NCI-H1048 (cell line): ENCODE data around the gene TMEM72.

Source experiments
- DNase-seq: peaks from one replicate; lab custom pipeline; 2025; lab: John Stamatoyannopoulos, UW

The TMEM72 gene

DNA sequence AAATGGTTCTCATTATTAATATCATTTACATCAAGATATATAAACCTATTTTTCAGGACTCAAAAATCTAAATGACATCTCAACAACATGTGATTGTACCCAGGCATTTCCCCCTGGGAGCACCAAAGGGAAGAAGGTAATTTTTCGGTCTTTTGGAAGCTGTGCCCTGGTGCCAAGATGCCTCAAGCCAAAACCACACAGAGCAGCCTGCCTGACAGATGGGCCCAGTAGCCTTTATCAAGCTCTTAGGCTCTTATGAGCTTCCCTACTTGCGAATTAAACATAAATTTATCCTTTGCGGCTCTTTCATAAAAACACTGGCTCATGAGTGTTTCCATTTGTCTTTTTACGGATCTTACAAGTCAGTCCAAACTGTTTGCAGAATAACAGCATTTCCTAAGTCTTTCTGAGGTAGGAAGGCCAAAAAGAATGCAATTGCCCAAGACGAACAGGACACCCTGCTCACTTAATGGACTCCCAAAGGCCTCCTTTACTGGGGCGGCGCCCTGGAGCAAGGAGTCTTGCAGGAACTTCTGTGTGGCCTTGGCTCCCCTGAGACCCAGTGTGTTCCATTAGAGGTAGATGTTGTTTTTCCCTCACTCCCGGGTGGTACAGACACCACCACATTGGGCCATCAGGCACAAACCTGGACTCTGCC is 44.4 kb downstream of the TMEM72 start:
- no peak for DNase-seq

- no peak for DNase-seq
These were observed 45.1 kb downstream of the TMEM72 start for GRCh38 chr10:44956226-44956625.

DNA sequence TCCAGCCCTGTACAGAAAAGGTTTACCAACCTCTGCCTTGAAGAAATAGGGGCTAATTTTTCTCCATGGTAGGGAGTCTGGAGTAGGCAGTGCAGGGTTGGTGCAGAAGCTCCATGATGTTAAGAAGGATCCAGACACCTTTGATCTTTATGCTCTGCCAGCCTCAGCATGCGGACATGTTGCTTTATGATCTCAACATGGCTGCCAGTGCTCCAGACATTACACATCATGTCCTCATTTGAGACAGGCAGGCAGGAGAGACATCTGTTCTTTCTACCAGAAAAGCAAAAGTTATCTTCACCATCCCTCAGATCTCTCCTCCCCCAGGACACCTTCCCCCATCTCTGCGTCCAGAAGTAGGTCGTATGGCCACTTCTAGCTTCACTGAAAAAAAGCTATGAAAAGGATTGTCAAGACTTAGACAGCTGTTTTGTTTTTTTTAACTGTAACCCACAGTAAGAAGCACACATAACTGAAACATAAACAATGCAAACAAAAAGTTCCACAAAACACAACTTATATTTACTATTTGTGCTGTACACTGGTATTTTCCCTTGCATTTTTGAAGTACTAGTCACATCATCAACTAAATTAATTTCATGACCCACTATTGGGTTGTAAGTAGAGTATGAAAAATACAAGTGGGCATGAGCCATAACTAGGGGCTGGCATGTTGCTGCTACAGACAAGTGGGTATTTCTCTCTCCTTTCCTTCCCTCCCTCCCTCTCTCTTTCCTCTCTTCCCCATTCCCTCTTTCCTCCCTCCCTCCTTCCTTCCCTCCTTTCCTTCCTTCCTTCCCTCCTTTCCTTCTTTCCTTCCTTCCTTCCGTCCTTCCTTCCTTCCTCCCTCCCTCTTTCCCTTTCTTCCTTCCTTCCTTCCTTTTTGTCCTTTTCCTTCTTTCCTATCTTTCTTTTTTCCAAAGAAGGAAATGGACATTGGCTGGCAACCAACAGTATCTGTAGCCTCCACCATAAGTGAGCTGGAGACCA is 45.9 kb downstream of the TMEM72 start:
- no peak for DNase-seq

DNA sequence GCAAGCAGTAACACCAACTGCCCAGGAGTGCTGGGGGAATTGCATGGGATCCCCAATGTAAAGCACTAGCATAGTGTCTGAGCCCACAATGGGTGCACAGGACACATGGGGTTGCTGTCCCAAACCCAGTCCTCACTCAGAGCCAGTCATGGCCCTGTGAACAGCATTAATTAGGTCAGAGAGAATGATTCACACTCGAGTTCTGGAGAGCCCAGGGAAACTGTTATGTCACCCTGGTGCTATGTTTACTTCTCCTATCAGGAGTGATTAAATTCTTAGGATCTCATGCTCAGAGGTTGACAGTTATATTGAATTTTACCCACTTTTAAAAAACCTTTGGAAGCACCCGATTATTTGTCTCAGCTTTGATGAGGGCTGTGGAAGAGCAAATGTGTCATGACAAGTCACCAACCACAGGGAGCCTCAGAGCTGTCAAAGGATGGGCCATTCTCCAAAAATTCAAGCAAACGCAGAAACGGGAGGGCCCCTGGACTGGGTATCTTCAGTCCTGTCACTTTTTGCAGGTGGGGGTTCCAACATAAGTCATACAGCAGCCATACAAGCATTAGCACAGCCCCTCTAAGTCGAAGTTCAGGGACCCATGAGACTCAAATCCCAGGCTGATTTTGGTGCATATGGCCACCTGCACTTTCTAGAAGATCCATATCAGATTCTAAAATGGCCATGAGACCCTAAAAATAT is 47.2 kb downstream of the TMEM72 start:
- DNase-seq: no peak

DNA sequence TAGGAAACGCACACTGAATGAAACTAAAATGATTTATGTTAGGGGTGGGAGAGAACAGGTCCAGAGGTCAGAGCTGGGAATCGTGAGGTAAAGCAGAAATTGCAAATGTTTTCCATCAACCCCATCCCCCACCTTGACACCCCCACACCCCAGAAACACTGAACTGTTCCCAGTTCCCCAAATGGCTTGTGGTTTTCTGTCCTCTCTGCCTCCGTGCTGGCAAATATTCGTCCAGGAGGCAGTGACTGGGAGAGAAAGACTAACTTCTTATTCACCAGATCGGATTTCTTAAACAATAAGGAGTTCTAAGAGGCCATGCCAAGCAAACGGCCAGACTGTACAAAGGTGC is 47.7 kb downstream of the TMEM72 start:
- DNase-seq: no peak

DNA sequence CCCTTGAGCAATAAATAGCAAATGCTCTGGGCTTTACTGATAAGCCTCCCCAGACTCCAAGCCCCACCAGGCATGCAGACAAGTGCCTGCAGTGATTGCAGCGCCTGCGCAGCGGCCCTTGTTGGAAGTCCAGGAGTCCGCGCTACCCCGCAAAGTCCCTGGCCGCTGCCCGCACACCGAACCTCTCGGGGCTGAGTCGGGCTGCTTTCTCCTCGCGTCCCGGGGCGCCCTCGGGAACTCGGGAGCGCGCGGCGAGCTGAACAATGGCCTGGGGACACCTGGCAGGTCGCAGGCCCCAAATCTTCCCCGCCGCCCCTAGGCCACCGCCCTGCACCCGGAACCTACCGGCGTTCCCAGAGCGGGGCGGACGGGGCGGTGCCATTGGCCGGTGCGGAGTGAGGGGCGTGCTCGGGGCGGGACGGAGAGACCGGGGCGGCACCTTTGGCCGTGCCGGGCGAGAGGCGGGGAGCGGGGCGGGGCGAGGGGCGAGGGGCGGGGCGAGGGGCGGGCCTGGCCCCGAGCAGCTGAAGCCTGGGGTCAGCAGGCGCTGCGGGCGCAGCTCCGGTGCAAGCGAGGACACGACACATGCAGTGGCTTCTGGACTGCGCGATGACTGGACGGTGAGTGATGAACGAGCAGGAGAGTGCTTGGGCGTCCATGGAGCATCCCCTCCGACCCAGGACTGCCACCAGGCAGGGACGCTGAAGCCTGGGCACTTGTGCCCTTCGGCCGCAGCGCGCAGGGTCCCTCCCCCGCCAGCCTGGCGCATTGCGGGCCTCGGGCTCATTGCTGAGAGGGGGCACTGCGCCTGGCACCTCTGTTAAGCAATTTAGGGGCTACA is 48.3 kb downstream of the TMEM72 start, which contains the start of gene RASSF4:
Gene RASSF4 (plus strand): TSS at position 556 of the 841 bp plus-strand sequence. CDS start 10,401 bp downstream, outside the sequence.
- DNase-seq: peak; percentile 67

- DNase-seq: no peak
These were observed 48.9 kb downstream of the TMEM72 start for GRCh38 chr10:44960088-44960460.

- DNase-seq: no peak
These were observed 49.5 kb downstream of the TMEM72 start for GRCh38 chr10:44960482-44961229.

DNA sequence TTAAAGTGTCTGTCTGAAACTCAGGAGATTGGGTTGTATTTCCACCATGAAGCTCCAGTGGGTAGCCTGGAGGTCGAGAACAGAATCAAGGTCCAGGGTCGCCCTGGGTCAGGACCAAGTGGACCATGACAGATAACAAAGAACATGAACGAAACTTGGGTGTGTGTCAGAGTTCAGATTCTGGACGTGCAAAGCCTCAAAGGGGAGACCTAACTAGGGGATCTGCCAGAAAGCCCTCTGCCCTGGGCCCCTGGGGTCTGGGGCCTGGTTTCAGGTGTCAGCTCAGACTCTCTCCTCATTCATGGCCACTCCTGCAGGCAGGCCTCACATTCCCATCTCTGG is 50.1 kb downstream of the TMEM72 start:
- no peak for DNase-seq

DNA sequence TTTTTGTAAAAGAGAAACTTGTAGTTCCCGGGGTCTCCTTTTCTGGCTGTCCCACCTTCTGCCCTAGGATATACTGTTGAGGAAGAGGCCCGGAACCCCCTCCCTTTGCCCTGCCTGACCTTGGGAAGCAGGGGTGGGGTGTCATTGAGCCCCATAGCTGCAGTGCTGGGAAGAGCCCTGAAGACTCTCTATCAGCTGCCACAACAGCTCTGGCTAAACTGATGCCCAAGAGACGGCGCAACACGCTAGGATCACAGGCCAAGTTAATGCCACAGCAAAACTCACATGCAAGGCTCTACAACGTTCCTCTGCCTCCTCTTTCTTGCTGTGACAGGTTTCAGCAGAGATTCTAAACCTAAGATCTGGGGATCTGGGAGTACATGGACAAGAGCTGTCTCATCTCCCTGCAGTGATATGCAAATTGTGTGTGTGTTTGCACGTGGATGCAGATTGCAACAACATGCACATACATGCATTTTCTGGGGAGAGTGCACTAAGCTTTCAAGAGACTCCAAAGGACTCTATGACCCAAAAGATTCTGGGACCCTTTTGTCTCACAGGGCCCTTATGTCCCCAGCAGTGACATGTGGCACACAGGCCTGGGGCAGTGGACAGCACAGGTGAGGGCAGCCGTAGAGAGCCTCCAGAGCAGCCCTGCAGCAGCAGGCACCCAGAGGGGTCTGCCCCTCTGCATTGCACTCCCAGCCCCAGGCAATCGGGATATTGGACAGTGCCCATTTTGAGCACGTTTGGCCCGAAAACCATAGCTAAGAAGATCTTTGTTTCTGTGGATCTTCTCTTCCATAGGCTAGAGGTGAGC is 51.0 kb downstream of the TMEM72 start:
- no peak for DNase-seq

- DNase-seq: no peak
These were observed 52.0 kb downstream of the TMEM72 start for GRCh38 chr10:44962870-44963738.

GRCh38 chr10:44963772-44964633 is 52.9 kb downstream of the TMEM72 start:
- no peak for DNase-seq

- no peak for DNase-seq
These were observed 54.0 kb downstream of the TMEM72 start for GRCh38 chr10:44965104-44965503.

GRCh38 chr10:44965651-44966097 is 54.5 kb downstream of the TMEM72 start:
- no peak for DNase-seq

DNA sequence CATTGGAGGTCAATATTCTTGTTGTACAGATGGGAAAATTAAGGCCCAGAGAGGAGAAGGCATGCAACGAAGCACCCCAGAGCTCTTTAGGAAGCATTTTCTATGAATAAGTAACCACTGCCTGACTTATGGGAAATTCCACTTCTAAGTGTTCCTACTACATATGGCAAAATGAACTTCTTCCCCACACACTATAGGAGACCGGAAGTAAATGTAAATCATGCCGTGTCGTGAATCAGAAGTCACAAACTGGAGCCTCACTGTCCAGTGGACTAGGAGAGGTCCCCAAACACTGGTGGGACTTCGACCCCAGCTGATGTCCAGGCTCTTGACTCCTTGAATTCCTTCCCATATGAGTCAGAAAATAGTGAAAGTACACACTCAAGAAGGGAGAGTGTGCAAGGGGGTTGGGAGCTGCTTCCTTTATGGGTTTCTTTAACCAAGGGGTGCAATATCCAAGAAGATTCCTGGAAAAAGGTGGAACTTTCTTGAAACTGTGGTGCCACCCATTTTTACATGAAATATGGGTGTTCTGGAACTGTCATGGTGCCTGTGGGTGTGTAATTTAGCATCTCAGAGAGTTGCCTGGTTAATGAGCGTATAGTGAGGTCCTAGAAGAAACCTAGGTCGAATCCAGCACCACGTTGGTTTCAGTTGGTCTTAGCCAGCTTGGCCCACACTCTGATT is 55.1 kb downstream of the TMEM72 start:
- no peak for DNase-seq

- DNase-seq: no peak
These were observed 55.8 kb downstream of the TMEM72 start for GRCh38 chr10:44966816-44967509.

- DNase-seq: no peak
These were observed 56.5 kb downstream of the TMEM72 start for GRCh38 chr10:44967616-44968015.
